ENCODE measurements around the gene PLD6.

PLD6 gene

GRCh38 chr17:17154556-17154955 lies 51.6 kb downstream of the PLD6 start:
- DNase-seq = no peak

- no peak for DNase-seq
These were observed 52.4 kb downstream of the PLD6 start for GRCh38 chr17:17153709-17154108.

GRCh38 chr17:17153071-17153470 lies 53.1 kb downstream of the PLD6 start:
- DNase-seq = no peak

- DNase-seq = no peak
These were observed 53.7 kb downstream of the PLD6 start for GRCh38 chr17:17152385-17152784.

- peak; percentile 90 for DNase-seq
These were observed 54.2 kb downstream of the PLD6 start for GRCh38 chr17:17151962-17152361.

- peak; percentile 56 for DNase-seq
These were observed 54.6 kb downstream of the PLD6 start for GRCh38 chr17:17151541-17151940.

GRCh38 chr17:17151055-17151454 lies 55.1 kb downstream of the PLD6 start:
- peak; percentile 84 for DNase-seq
